ENCODE data around the gene TEX101.

GRCh38 chr19:43439709-43440063 is 25.0 kb downstream of the TEX101 start:
- TF ChIP-seq CTCF (tag by site-specific recombination; IDR thresholded peaks at IDR 0.05) (no peak), SP7 (tag by site-specific recombination; IDR thresholded peaks at IDR 0.05) (no peak), ZNF274 (IDR thresholded peaks at IDR 0.05; ENCODE audit: low read length) (no peak), ZNF274 (tag by site-specific recombination; IDR thresholded peaks at IDR 0.05; ENCODE audit: borderline replicate concordance) (no peak), PBX3 (CRISPR knock-in tag; IDR thresholded peaks at IDR 0.05) (no peak), ZNF670 (tag by site-specific recombination; IDR thresholded peaks at IDR 0.05; ENCODE audit: low read depth) (no peak), ZNF280C (tag by site-specific recombination; IDR thresholded peaks at IDR 0.05) (no peak), ZNF10 (tag by site-specific recombination; IDR thresholded peaks at IDR 0.05) (no peak), SP2 (tag by site-specific recombination; IDR thresholded peaks at IDR 0.05) (no peak), SALL2 (tag by site-specific recombination; IDR thresholded peaks at IDR 0.05; ENCODE audit: borderline replicate concordance) (no peak), ZNF169 (tag by site-specific recombination; IDR thresholded peaks at IDR 0.05) (no peak)

All from HEK293 (cell line).